Transverse colon (tissue), 4 donors: Measurements from ENCODE around the gene NIPAL1. TPM values are rescaled to one million over a fixed set of nuclear protein-coding genes. Genes with fewer than 3 reads are reported as not detected.

Experiments used
- DNase-seq: peaks from one replicate; pipeline ENCODE4 v3.0.0-alpha.2; 2019
- H3K27ac ChIP-seq, 4 donors: fragments of 200-600 bp; sonication (generic); 2 replicates each; pipeline ENCODE4 v1.5.1; 2016 to 2018; ENCODE audit warnings: inconsistent platforms in 4 of 4
- H3K27me3 ChIP-seq: fragments of 200-600 bp; sonication (generic); 2 replicates; pipeline ENCODE4 v1.5.1; 2017; ENCODE audit warnings: inconsistent platforms
- H3K36me3 ChIP-seq, 4 donors: fragments of 200-600 bp; sonication (generic); 2 replicates each; pipeline ENCODE4 v1.5.1; 2017 to 2019; ENCODE audit warnings: inconsistent platforms in 4 of 4
- H3K4me1 ChIP-seq, 4 donors: fragments of 200-600 bp; sonication (generic); 2 replicates each; pipeline ENCODE4 v1.5.1; 2017 to 2020; ENCODE audit warnings: inconsistent platforms in 4 of 4
- H3K4me3 ChIP-seq, 4 donors: fragments of 200-600 bp; sonication (generic); 1 replicate in 1 of 4; 2 replicates in 3 of 4; pipeline versions ENCODE4 v1.5.1 to v1.6.1; 2017 to 2019; ENCODE audit warnings: inconsistent platforms in 4 of 4
- H3K9me3 ChIP-seq, 2 donors: fragments of 200-600 bp; sonication (generic); 2 replicates each; pipeline ENCODE4 v1.5.1; 2017 to 2019; ENCODE audit warnings: inconsistent platforms in 2 of 2
- CTCF ChIP-seq, 5 experiments: fragments of 200-600 bp in 3 of 5; fragments of 450-650 bp in 2 of 5; sonication (generic) in 3 of 5; IDR thresholded peaks; 1 replicate in 2 of 5; 2 replicates in 3 of 5; pipeline ENCODE4 v1.5.1; 2016 to 2017; ENCODE audit warnings: antibody characterized with exemption in 5 of 5, inconsistent platforms in 3 of 5, mild to moderate bottlenecking in 2 of 5, moderate library complexity in 1 of 5
- EP300 ChIP-seq: sonication (generic); formaldehyde crosslinking; IDR thresholded peaks from one replicate; pipeline ENCODE4 v1.6.1; 2017; ENCODE audit warnings: antibody characterized with exemption, low read depth
- POLR2A ChIP-seq: fragments of 450-650 bp; IDR thresholded peaks from one replicate; pipeline ENCODE4 v1.6.1; 2016; ENCODE audit warnings: antibody characterized with exemption, mild to moderate bottlenecking, moderate library complexity
- POLR2AphosphoS5 ChIP-seq, 3 donors: sonication (generic); formaldehyde crosslinking; IDR thresholded peaks; one replicate each; pipeline ENCODE4 v1.6.1; 2016; ENCODE audit warnings: antibody characterized with exemption in 3 of 3
- WGBS, 2 donors: methylation state at CpG; one replicate each; pipeline ENCODE4 v1.1.5; 2018; ENCODE audit warnings: low coverage in 1 of 2; 5-methylcytosine and 5-hydroxymethylcytosine counted together
- in situ Hi-C, 4 donors: fragments of 200-750 bp; cut with MboI; loops; one replicate each; pipeline versions ENCODE4 v1.15.0 to v1.15.1; 2017; ENCODE audit warnings: low sequenced_read_pairs in 3 of 4, low pct_ligation_motif_present in 1 of 4, low pct_unique_long_range_greater_than_20kb in 1 of 4
- intact Hi-C: fragments of 100-400 bp; cut with DNase I; formaldehyde crosslinking; loops from one replicate; pipeline ENCODE4 v1.15.1; 2023; ENCODE audit warnings: low total_unique reads
- total RNA-seq, 4 donors: library from RNA; depleted of rRNA; stranded (reverse); fragments of >200 nt; gene quantifications; one replicate each; pipeline ENCODE4 v1.1.0, GENCODE V29; 2016

NIPAL1 gene
- total RNA-seq, 4 donors from 2014 or later = 37.5 to 47.7 (median 41.1) TPM

- WGBS, 2 donors = 25 to 57% methylated on average over 1 to 3 of the region's 3 CpGs
Measured at GRCh38 chr4:48047421-48047844, 30.9 kb downstream of the NIPAL1 start.

GRCh38 chr4:48047896-48048295 is 31.3 kb downstream of the NIPAL1 start:
- in situ Hi-C loops (no loop called here), intact Hi-C loops (no loop called here)
- H3K4me1 ChIP-seq = peaks cover 0 to 18% (median 11%) of the 10 kb centered on the region in 4 donors
- no peak overlapping the region for H3K27ac ChIP-seq
- no peaks in the 10 kb centered on the region for H3K36me3 ChIP-seq
- WGBS, 2 donors = 50% methylated on average over 1 of the region's 1 CpG; no CpG with 5 or more reads in 1 of the 2 donors
- H3K9me3 ChIP-seq = no peaks in the 10 kb centered on the region
- peak; percentile 23 for DNase-seq
- H3K27me3 ChIP-seq = peaks cover 16% of the 10 kb centered on the region
- no peak for TF ChIP-seq POLR2A
- TF ChIP-seq EP300 = no peak
- no peak for TF ChIP-seq POLR2AphosphoS5 (IDR thresholded peaks at IDR 0.05)
- H3K4me3 ChIP-seq = no peak overlapping the region

More at GRCh38 chr4:48047421-48047844, 30.9 kb downstream of the NIPAL1 start:
- TF ChIP-seq POLR2A = no peak
- TF ChIP-seq CTCF (IDR thresholded peaks at IDR 0.05) = no peak
- no peak for TF ChIP-seq POLR2AphosphoS5 (IDR thresholded peaks at IDR 0.05)
- no peak for TF ChIP-seq EP300
- intact Hi-C loops = no loop called here
- Histone ChIP-seq H3K36me3 (no peaks in the 10 kb centered on the region), H3K9me3 (no peaks in the 10 kb centered on the region), H3K4me3 (no peak overlapping the region), H3K4me1 (peaks cover 0 to 23% (median 13%) of the 10 kb centered on the region in 4 donors), H3K27ac (no peak overlapping the region), H3K27me3 (peaks cover 16% of the 10 kb centered on the region)
- in situ Hi-C loops = no loop called here
- DNase-seq = peak; percentile 39

GRCh38 chr4:48049483-48049882 is 32.9 kb downstream of the NIPAL1 start:
- H3K36me3 ChIP-seq = no peaks in the 10 kb centered on the region
- no peak for DNase-seq
- H3K4me3 ChIP-seq = no peak overlapping the region
- in situ Hi-C loops = no loop called here
- H3K27me3 ChIP-seq = peaks cover 16% of the 10 kb centered on the region
- no peak for TF ChIP-seq POLR2AphosphoS5 (IDR thresholded peaks at IDR 0.05)
- 74 to 85% methylated on average over 8 of the region's 8 CpGs for WGBS, 2 donors
- no peaks in the 10 kb centered on the region for H3K9me3 ChIP-seq
- peaks cover 0 to 17% (median 10%) of the 10 kb centered on the region in 4 donors for H3K4me1 ChIP-seq
- intact Hi-C loops = no loop called here
- no peak overlapping the region for H3K27ac ChIP-seq

- intact Hi-C loops = no loop called here
Measured at GRCh38 chr4:48051078-48051477, 34.5 kb downstream of the NIPAL1 start.

More at GRCh38 chr4:48051078-48051477, 34.5 kb downstream of the NIPAL1 start:
- Histone ChIP-seq H3K27me3 (peaks cover 9% of the 10 kb centered on the region), H3K4me3 (no peak overlapping the region), H3K9me3 (no peaks in the 10 kb centered on the region), H3K4me1 (peaks cover 0 to 17% (median 10%) of the 10 kb centered on the region in 4 donors), H3K36me3 (no peaks in the 10 kb centered on the region), H3K27ac (no peak overlapping the region)
- 88% methylated on average over 1 of the region's 1 CpG; no CpG with 5 or more reads in 1 of the 2 donors for WGBS, 2 donors
- TF ChIP-seq POLR2A (no peak), CTCF (IDR thresholded peaks at IDR 0.05) (no peak)
- DNase-seq = no peak
- in situ Hi-C loops = no loop called here
